H1 (cell line): ENCODE data around the gene RALGAPA2. TPM values are rescaled to one million over a fixed set of nuclear protein-coding genes. Genes with fewer than 3 reads are reported as not detected.

Experiments used
- BCL11A ChIP-seq, 2 experiments: IDR thresholded peaks; one replicate each; pipeline ENCODE4 v1.6.1; 2011; ENCODE audit warnings: low read depth in 2 of 2, low read length in 2 of 2, mild to moderate bottlenecking in 2 of 2
- polyA plus RNA-seq, 7 experiments: library from polyadenylated mRNA; depleted of rRNA in 3 of 7; stranded (reverse) in 5 of 7; unstranded in 2 of 7; fragments of >200 nt in 5 of 7; fragments of 200-250 nt in 2 of 7; gene quantifications; 1 replicate in 5 of 7; 2 replicates in 1 of 7; 4 replicates in 1 of 7; pipeline versions ENCODE4 v1.2.1 to v1.2.3, GENCODE V29; 2011 to 2013; ENCODE audit warnings: missing spikeins in 2 of 7, mixed read lengths in 2 of 7
- total RNA-seq: library from RNA; stranded (reverse); fragmentation: NEBNext Ultra II Directional; extraction: Animal tissue kit (Norgen Biotek cat#: 25700); gene quantifications from 2 replicates; pipeline ENCODE4 v1.2.1, GENCODE V29; 2021

Gene RALGAPA2
- total and polyA plus RNA-seq, 2 of the 8 experiments (the other 6 are each of a cell fraction or from before 2014, with no cell fraction given) = 5.1 to 25.5 TPM

DNA sequence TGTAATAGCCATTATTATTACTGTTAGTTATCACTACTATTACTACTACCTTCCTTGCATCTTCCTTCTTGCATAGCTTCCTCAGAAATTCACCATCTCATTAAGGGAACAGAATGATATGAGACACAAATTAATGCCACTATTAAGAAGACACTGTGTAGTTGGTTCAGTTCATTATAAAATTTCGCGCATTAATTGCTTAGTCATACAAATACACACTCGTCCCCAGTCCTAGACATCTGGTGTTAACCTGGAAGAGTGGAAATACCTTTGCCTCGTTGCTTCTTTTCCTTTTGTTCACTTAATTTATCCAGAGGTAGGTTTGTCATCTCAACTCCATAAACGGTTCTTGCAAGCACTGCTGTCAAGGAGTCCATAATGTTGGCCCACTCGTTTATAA lies 107.5 kb downstream of the RALGAPA2 start (continued):
- TF ChIP-seq BCL11A (IDR thresholded peaks at IDR 0.05; ENCODE audit: low read depth in 2 of 2, low read length in 2 of 2) = no peak
